Ectodermal cell (in vitro differentiated cells): ENCODE results near the gene MYL11.
A peak's percentile ranks its signal among the peaks of the same experiment; 100 is the strongest.

Experiments
- H3K27ac ChIP-seq: 2 replicates; pipeline ENCODE4 v1.7.0; 2013; ENCODE audit warnings: mild to moderate bottlenecking, low read depth, low read length; ENCODE audit not compliant: insufficient read depth, poor library complexity, severe bottlenecking
- H3K27me3 ChIP-seq: 2 replicates; pipeline ENCODE4 v1.7.0; 2013; ENCODE audit warnings: mild to moderate bottlenecking, low read length; ENCODE audit not compliant: insufficient read depth, control insufficient read depth, poor library complexity, severe bottlenecking
- H3K36me3 ChIP-seq: one replicate; pipeline ENCODE4 v1.7.0; 2013; ENCODE audit warnings: low read length; ENCODE audit not compliant: control insufficient read depth, insufficient read depth
- H3K4me1 ChIP-seq: one replicate; pipeline ENCODE4 v1.7.0; 2013; ENCODE audit warnings: low read length; ENCODE audit not compliant: control insufficient read depth, insufficient read depth
- H3K4me3 ChIP-seq: 2 replicates; pipeline ENCODE4 v1.7.0; 2013; ENCODE audit warnings: low read depth, low read length, control low read depth; ENCODE audit not compliant: insufficient read depth
- H3K9me3 ChIP-seq: 2 replicates; pipeline ENCODE4 v1.7.0; 2013; ENCODE audit warnings: mild to moderate bottlenecking, low read length, moderate library complexity; ENCODE audit not compliant: control insufficient read depth
- WGBS, 2 experiments: methylation state at CpG; one replicate each; pipeline ENCODE4 v1.1.7; 2013; ENCODE audit warnings: missing lambda C conversion rate in 2 of 2; 5-methylcytosine and 5-hydroxymethylcytosine counted together

The MYL11 gene

DNA sequence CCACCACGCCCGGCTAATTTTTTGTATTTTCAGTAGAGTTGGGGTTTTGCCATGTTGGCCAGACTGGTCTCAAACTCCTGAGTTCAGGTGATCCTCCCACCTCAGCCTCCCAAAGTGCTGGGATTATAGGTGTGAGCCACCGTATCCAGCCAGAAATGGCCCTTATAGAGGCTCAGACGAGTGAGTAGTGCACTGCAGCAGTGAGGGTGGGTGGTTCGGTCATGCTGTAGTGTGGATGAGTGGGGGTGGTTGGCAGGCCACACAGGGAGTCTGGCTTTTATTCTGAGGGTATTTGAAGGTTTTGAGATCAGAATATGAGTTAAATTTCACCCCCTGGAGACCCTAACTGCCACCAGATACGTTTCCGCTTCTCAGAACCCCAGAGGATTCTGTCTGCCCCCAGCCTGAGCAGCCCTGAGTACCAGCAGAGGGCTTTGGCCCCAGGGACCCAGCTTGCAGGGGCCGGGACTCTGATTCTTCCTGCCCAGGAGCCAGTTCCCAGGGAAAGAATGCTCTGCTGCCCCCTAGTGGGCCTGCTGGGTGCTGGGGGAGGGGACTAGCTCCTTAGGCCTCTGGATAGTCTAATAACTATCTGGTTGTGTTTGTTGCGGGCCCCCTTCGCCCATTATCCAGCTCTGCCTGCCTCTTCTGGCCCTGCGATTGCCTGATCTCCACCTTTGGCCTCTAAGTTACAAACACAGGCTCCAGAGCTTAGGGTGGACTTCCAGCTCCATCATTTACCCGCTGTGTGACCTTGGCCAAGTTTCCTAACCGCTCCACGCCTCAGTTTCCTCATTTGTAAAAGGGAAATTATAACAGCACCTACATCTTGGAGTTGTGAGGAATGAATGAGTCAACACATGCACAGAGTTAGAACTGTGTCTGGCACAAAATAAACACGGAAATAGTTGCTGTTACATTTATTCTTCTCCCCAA lies 34.8 kb downstream of the MYL11 start:
- Histone ChIP-seq H3K4me1 (peaks cover 14% of the 10 kb centered on the region), H3K36me3 (peaks cover 12% of the 10 kb centered on the region), H3K4me3 (peak overlapping the region; percentile 13), H3K27me3 (no peaks in the 10 kb centered on the region), H3K27ac (no peak overlapping the region), H3K9me3 (no peaks in the 10 kb centered on the region)
- WGBS, 2 experiments, result 72 to 73% methylated on average over 15 of the region's 15 CpGs

DNA sequence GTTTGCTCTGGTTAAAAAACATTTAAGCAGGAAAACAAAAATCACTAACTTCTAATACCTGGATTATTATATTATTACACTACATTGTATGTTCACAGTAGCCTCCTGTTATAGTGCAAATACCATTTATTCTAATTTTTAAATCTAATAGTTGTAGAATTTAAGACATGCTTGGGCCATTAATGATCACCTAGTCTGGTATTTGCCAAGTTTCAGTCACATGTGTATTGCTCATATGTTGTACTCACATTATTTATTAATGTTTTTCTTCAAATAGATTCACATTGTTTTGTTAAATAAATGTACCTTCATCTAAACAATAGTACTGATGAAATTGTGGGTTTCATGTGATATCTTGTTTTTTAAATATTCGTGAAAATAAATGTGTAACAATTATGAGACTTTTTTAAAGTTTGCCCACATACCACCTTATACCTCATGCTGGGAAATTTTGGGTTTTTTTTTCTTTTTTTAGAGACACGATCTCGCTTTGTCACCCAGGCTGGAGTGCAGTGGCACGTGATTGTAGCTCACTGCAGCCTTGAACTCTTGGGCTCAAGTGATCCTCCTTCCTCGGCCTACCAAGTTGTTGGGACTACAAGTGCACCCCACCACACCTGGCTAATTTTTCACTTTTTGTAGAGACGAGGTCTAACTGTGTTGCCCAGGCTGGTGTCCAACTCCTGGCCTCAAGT lies 38.7 kb downstream of the MYL11 start:
- Histone ChIP-seq H3K27me3 (no peaks in the 10 kb centered on the region), H3K4me3 (no peak overlapping the region), H3K27ac (no peak overlapping the region), H3K36me3 (peaks cover 12% of the 10 kb centered on the region), H3K4me1 (peaks cover 17% of the 10 kb centered on the region), H3K9me3 (no peaks in the 10 kb centered on the region)
- 92 to 97% methylated on average over 5 to 6 of the region's 6 CpGs for WGBS, 2 experiments

DNA sequence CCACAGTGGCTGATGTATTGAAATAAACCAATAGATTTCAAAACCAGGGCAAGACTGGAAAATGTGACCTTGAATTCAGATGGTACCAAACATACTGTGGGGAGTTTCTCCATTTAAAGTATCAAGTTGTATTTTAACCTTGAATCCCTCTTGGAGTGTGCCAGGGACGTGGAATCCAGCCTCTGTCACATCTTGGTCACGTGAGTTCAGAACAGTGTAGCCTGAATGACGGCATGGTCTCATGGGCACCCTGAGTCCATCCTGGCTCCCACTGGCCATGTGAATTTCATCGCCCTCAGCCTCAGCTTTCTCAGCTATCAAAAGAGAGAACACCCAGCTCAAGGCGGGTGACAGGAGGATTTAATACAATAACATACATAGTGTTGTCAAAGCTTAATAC lies 39.6 kb downstream of the MYL11 start:
- WGBS, 2 experiments, result 91 to 97% methylated on average over 4 to 5 of the region's 5 CpGs
- Histone ChIP-seq H3K36me3 (peaks cover 12% of the 10 kb centered on the region), H3K4me3 (no peak overlapping the region), H3K4me1 (peaks cover 13% of the 10 kb centered on the region), H3K27me3 (no peaks in the 10 kb centered on the region), H3K9me3 (no peaks in the 10 kb centered on the region), H3K27ac (no peak overlapping the region)

DNA sequence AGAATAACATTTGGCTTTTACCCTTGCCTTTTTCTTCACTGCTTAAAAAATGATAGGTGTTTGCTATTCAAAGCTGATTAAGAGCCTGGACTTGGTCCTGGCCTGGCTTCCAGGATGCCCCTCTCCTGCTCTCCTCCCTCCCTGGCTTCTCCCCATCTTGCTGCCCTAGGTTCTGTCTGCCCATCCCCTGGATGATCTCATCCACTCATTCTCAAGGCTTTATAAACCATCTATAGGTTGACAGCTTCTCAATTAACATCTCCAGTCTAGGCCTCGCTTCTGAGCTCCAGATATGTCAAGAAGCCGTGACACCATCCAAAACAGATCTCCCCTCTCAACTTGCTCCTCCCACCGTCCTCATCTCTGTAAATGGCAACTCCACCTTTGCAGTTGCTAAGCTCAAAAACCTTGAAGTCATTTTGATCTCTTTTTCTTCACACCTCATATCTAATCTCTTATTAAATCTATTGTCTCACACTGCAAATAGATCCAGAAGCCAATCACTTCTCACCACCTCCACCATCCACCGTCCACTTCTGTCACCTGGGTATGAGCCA lies 41.5 kb downstream of the MYL11 start:
- H3K4me1 ChIP-seq, result peaks cover 5% of the 10 kb centered on the region
- H3K4me3 ChIP-seq, result no peak overlapping the region
- H3K27ac ChIP-seq, result no peak overlapping the region
- H3K9me3 ChIP-seq, result no peaks in the 10 kb centered on the region
- H3K27me3 ChIP-seq, result no peaks in the 10 kb centered on the region
- H3K36me3 ChIP-seq, result peaks cover 12% of the 10 kb centered on the region
- 90 to 92% methylated on average over 4 of the region's 4 CpGs for WGBS, 2 experiments

DNA sequence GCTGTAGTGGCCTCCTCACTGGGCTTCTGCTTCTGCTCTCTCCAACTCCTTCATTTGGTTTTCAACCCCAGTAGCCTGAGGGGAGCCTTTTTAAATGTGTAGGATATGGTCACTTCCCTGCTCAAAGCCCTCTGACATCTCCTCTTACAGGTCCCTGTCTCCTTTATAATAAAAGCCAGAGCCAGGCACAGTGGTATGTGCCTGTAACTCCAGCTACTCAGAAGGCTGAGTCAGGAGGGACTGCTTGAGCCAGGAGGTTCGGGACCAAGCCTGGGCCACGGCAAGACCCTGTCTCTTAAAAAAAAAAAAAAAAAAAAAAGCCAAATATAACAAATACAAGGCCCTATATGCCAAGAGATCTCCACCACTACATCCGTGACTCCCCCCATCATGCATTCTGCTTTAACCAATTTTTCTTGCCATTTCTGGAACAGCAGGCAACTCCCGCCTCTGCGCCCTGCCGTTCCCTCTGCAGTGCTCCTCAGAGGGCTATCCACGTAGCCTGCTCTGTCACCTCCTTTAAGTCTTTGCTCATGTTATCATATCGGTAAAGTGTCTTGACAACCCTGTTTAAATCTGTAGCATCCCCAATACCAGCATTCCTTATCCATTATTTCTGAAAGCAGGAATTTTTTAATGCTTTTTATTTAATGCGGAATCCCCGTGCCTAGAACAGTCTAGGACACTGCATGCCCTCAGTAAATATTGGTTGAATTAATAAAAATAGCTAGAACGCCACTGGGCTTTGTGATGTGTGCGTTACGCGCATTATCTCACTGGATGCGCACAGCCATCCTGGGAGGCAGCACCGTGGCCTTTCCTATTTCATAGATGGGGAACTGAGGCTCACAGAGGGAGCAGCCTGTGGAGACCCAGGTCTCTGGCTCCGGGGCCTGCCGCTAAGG lies 42.3 kb downstream of the MYL11 start:
- 79 to 81% methylated on average over 18 of the region's 18 CpGs for WGBS, 2 experiments
- no peaks in the 10 kb centered on the region for H3K9me3 ChIP-seq
- H3K27me3 ChIP-seq, result no peaks in the 10 kb centered on the region
- H3K4me3 ChIP-seq, result peak overlapping the region; percentile 45
- peaks cover 13% of the 10 kb centered on the region for H3K36me3 ChIP-seq
- peaks cover 5% of the 10 kb centered on the region for H3K4me1 ChIP-seq
- peak overlapping the region; percentile 50 for H3K27ac ChIP-seq

GRCh38 chr16:30417529-30418349 lies 43.1 kb downstream of the MYL11 start:
- Histone ChIP-seq H3K27me3 (no peaks in the 10 kb centered on the region), H3K9me3 (no peaks in the 10 kb centered on the region), H3K4me3 (peak overlapping the region; percentile 45), H3K27ac (peak overlapping the region; percentile 50), H3K36me3 (peaks cover 13% of the 10 kb centered on the region), H3K4me1 (peaks cover 5% of the 10 kb centered on the region)
- 3 to 4% methylated on average over 140 of the region's 140 CpGs for WGBS, 2 experiments

- peak overlapping the region; percentile 50 for H3K27ac ChIP-seq
- 66 to 67% methylated on average over 28 to 30 of the region's 31 CpGs for WGBS, 2 experiments
- H3K9me3 ChIP-seq, result no peaks in the 10 kb centered on the region
- H3K4me3 ChIP-seq, result peak overlapping the region; percentile 45
- H3K36me3 ChIP-seq, result peaks cover 15% of the 10 kb centered on the region
- H3K27me3 ChIP-seq, result no peaks in the 10 kb centered on the region
- peaks cover 5% of the 10 kb centered on the region for H3K4me1 ChIP-seq
Measured at GRCh38 chr16:30418350-30419181, 44.0 kb downstream of the MYL11 start.

- 92 to 95% methylated on average over 5 of the region's 5 CpGs for WGBS, 2 experiments
- Histone ChIP-seq H3K36me3 (peaks cover 24% of the 10 kb centered on the region), H3K27ac (no peak overlapping the region), H3K4me1 (peaks cover 5% of the 10 kb centered on the region), H3K27me3 (no peaks in the 10 kb centered on the region), H3K4me3 (no peak overlapping the region), H3K9me3 (no peaks in the 10 kb centered on the region)
Measured at GRCh38 chr16:30421010-30421409, 46.4 kb downstream of the MYL11 start.
